Left renal pelvis (tissue), 4 donors: ENCODE measurements around the gene WEE1. TPM values are rescaled to one million over a fixed set of nuclear protein-coding genes. Genes with fewer than 3 reads are reported as not detected.
"Not testable (repeated sequence)": the region's sequence is repeated elsewhere in the genome, so short reads cannot be mapped to it uniquely, and the experiment has no call there.

Experiments used
- DNase-seq, 4 donors: peaks; one replicate each; pipeline ENCODE4 v3.0.0-alpha.2; 2013; ENCODE audit warnings: low read depth in 4 of 4, low spot score in 3 of 4
- polyA plus RNA-seq, 4 donors: library from polyadenylated mRNA; unstranded; fragments of 120-200 nt; gene quantifications; one replicate each; pipeline ENCODE4 v1.2.1, GENCODE V29; 2013; ENCODE audit not compliant: insufficient read length in 4 of 4

WEE1 gene
- polyA plus RNA-seq, 4 donors: 58.8 to 102 (median 96.6) TPM

DNA sequence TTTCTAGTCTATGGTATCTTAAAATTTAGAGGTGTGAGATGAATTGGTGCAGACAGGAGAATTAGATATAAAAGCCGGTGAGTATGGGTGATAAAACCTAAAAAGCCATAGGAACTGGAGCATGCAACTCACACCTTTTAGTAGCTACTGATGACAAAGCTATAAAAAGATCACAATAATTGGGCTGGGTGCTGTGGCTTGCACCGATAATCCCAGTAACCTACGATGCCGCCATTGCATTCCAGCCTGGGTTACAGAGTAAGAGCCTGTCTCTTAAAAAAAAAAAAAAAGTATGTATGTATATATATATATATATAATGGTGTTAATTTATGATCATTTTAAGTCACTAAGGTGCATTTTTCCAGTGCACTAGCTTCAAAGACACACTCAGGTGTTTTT, 17.2 kb downstream of the WEE1 start:
- DNase-seq: no peak

DNA sequence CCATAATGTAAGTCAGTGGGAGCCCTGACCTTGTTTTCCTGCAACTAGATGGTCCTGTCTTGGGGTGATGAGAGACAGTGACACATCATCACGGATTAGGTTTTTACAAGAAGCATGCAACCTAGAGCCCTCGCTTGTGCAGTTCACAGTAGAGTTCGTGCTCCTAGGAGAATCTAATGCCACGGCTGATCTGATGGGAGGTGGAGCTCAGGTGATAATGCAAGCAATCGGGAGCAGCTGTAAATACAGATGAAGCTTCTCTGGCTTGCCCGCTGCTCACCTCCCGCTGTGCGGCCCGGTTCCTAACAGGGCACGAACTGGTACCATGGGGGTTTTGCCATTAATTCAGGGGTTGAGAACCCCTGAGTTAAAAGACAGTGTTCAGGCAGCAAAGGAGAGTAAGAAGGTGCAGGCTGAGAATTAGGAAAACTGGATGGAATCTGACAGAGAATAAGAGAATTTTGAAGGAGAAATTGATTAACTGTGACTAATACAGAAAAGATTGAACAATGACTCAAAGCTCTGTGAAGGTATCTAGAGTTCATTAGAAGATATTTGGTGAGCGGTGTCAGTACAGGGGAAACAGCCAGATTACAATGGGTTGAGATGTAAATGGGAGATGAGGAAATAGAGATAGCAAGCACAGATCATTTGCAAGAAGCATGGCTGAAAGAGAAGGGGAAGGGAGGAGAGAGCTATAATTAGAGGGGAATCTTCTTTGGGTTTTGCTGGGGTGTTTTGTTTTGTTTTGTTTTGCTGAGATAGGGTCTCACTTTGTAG, 21.0 kb downstream of the WEE1 start:
- DNase-seq: no peak

DNA sequence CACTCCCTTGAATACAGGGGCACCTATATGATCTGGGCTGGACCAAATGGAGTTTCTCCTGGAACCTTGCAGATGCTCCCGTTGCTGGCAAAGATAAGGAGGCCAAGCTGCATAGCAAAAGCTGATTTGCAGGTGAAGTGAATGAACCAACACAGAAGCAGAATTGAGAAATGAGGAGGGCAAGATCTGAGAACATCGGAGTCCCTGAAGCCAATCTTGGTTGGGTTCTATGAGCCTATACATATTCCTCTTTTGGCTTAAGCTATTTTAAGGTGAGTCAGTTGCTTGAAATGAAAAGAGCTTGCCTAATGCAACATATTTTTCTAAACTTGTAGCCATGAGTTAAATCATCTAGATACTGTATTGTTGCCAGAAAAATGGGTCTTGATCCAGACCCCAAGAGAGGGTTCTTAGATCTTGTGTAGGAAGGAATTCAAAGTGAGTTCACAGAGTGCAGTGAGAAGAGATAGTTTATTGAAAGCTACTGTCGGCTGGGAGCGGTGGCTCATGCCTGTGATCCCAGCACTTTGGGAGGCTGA, 23.5 kb downstream of the WEE1 start:
- no peak for DNase-seq

DNA sequence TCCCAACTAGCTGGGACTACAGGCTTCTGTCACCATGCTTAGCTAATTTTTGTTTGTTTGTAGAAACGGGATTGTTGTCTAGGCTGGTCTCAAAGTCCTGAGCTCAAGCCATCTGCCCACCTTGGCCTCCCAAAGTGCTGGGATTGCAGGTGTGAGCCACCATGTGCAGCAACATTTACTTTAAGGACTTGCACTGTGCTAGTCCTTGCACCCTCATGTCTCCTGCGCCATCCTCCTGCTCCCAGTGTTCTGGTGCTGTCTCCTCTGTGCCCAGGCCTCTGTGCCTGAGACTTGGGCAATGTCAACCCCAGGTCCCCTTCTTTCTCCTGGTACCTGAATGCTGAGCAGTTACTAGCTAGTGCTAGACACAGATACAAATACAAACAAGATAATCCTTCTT, 26.7 kb downstream of the WEE1 start:
- no peak for DNase-seq

DNA sequence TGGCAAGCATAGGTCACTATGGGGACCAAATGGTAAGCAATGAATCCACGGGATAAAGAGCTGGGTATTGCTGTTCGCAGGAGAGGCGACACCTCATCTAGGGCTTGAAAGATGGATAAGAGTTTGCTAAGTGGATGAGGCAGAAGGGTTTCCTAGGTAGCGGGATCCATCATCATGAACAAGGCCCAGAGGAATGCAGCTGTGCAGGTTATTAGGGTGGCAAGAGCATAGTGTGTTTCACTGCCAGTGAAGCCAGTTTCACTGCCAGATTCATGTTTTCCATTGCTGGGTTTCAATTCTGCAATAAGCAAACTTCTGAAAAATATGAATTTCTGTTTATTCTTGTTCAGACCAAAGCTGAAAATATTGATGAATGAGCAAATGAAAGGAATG, 27.2 kb downstream of the WEE1 start:
- DNase-seq: no peak

DNA sequence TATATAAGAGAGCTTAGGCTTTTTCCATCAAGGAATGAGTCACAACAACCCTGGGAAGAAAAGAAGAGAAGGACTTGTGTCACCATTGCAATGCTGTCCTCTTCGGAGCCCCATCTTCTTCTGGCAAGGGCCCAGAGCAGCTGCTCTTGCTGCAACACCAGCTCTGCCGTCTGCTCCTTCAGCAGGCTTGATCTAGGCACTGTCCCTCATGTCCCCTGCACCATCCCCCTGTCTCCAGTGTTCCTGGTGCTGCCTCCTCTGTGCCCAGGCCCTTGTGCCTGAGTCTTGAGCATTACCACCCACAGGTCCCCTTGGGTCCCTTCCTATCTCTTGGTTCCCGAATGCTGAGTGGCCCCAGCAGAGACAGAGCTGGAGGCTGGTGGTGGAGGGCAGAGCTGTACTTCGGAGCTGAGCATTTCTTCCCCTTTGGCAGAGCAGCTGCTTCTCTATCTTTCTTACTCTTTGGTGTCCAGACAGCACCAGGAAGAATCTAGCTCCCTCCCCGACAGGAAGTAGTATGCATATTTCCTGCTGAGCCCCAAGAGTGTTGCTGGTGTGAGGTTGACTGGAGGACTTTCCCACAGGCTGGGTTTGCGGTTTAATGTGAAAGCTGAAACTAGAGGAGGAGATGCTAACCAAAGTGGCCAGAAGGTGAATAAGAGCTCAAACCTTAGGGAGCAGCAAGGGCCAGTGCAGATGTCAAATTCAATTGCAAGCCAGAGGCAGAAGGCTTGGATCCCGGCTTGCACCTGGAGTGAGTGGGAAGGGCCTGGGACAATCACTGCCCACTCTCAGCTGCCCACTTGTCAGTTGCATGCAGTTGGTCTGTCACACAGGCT, 27.8 kb downstream of the WEE1 start:
- DNase-seq: no peak

DNA sequence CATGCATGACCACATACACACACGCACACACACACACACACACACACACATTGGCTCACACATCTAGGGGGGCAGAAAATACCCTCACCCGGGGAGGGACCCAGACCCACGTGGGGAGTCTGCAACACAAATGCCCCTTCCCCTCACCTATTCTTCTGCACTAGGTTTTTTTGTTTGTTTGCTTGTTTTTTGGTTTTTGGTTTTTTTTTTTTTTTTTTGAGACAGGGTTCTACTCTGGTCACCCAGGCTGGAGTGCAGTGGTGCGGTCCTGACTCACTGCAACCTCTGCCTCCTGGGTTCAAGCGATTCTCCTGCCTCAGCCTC, 28.4 kb downstream of the WEE1 start:
- DNase-seq: no peak

DNA sequence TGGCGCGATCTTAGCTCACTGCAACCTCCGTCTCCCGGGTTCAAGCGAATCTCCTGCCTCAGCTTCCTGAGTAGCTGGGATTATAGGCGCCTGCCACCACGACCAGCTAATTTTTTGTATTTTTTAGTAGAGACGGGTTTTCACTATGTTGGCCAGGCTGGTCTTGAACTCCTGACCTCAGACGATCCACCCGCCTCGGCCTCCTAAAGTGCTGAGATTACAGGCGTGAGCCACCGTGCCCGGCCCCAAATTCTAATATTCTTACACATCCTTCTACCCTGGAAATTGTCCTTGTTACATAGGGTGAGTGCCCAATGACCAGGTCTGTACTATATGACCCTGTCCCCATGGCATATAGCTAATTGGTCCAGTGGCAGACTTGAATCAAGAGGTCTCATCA, 29.7 kb downstream of the WEE1 start:
- DNase-seq: not testable (repeated sequence)

DNA sequence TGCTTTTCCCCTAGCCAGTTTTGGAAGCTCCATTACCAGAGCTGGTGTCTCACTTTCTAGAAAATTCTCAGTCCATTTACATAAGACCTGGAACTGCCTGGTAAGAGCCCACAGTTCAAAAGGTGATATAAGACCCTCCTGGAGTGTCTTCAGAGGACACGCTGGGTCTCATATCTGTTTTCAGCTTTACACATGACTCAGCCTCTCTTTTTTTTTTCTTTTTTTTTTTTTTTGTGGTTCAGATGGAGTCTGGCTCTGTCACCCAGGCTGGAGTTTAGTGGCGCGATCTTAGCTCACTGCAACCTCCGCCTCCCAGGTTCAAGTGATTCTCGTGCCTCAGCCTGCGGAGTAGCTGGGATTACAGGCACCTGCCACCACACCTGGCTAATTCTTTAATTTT, 30.7 kb downstream of the WEE1 start:
- DNase-seq: no peak

DNA sequence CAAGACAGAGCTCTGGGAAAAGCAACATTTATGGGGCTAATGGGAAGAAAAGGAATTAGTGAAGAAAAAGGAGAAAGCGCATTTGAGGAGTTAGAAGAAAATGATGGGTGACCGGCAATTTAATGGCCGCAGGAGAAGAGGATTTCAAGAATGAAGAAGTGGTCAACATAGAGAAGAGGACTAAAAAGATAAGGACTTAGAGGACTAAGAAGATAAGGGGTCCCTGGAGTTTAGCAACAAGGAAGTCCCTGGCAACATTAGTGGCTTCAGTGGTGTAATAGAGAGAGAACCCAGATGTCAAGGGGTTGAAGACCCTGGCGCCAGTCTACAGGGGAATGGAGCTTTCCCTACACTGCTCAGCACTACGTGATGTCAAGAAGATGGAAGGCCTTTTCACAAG, 32.3 kb downstream of the WEE1 start:
- DNase-seq: no peak

DNA sequence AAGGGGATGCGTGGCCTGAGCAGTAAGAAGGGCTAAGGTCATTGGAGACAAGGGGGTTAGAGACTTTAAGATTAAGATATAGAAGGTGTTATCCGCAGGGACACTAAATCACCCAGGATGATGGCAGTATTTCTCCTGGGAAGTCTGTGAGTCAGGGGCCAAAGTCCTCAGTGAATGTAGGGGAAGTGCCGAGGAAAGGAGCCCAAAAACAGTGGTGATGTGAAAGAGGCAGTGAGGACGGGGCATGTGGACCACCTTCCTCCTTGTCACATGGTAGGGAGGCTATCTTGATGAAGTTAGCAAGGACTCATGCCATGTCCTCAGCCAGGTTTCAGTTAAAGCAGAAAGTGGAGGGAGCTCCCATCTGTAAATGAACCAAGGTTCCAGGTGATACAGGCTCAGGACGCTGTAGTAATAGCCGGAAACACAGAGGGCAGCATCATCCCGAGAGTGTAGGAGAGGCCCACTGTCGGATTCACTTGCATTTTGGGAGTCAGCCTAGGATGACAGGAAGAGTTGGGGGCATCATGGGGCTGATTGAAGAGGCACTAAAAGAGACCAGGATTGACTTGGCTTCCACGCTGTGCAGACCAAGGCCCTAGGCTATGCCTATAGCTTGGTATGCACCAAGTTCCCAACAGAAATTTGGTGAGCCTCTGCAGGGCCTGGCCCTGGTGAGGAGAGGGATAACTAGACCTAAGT, 33.5 kb downstream of the WEE1 start:
- DNase-seq: no peak

DNA sequence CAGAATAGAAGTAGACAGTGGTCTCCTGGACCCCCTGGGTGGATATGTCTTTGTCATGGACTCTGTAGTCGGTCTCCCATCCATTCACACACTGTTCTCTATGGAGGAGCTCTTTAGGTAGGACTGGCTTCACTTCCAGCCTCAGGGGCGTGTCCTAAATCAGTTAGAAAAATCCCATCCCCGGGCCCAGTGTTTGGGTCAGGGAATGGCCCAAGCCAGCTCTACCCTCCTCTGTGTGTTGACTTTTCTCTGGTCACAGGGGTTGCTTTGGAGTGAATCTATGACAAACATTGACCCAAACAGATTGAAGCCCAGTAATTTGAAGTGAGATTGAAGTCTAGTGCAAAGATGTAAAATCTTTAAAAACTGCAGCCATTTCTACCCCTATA, 34.0 kb downstream of the WEE1 start:
- no peak for DNase-seq

DNA sequence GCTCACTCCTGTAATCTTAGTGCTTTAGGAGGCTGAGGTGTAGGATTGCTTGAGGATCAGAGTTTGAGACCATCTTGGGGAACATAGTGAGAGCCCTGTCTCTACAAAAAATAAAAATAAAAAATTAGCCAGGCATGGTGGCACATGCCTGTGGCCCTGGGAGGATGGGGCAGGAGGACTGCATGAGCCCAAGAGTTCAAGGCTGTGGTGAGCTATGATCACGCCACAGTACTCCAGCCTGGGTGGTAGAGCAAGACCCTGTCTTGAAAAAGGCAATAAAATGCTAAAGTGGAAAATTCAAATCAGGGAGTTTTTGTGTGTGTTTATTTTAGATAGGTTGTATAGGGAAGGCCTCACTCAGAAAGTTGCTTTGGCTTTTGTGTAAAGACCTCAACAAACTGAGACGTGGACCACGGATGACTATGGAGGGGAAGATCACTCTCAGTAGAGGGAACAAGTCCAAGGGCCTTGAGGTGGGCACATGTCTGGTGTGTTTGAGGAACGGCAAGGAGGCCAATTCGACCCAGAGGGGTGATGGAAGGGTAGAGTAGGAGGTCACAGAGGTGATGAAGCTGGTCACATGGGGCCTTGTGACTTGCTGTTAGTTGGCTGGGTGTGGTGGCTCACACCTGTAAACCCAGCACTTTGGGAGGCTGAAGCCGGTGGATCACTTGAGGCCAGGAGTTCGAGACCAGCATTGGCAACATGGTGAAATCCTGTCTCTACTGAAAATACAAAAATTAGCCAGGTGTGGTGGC, 35.7 kb downstream of the WEE1 start:
- no peak for DNase-seq

DNA sequence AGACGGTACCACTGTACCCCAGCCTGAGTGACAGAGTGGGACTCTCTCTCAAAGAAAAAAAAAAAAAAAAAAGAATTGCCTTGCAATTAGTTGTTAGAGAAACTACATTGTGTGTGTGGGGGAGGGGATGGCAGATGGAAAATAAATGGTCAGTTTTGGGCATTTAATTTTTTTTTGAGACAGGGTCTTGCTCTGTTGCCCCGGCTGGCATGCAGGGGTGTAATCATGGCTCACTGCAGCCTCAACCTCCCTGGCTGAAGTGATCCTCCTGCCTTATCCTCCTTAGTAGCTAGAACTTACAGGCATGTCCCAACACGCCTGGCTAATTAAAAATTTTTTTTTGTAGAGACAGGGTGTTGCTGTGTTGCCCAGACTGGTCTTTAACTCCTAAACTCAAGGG, 36.4 kb downstream of the WEE1 start:
- no peak for DNase-seq

DNA sequence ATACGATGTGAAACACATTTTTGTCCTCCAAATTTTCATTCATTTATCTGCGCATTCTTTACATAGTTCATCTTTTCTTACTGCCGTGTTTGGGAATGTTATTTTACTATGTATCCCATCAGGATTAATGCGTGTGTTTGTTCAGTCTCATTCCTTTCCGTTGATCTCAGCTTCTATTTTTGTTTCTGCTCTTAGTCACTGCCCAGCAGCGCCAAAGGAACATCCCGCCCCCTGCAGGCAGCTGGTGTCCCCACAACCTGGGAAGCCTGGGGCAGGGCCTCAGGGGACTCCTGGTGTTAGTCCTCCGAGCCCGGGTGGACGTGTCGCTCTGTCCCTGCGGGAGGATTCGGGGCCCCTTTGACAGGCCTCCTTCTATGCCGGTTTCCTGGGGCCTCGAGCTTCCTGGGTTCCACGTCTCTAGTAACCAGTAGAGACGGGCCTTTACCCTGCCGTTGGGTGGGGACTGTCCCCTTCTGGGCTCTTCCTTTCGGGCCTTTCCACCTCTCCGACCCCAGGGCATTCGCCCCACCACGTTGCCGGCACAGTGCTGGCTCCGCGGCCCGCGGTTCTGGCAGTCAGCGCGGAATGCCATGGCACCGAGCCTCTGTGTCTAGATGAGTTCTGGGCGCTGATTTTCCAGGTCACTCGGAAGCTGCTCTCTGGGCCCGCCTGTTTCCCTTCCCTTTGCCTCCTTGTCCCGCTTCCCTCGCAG, 39.8 kb downstream of the WEE1 start:
- peak; percentile 94 to 96 (median 95) for DNase-seq

DNA sequence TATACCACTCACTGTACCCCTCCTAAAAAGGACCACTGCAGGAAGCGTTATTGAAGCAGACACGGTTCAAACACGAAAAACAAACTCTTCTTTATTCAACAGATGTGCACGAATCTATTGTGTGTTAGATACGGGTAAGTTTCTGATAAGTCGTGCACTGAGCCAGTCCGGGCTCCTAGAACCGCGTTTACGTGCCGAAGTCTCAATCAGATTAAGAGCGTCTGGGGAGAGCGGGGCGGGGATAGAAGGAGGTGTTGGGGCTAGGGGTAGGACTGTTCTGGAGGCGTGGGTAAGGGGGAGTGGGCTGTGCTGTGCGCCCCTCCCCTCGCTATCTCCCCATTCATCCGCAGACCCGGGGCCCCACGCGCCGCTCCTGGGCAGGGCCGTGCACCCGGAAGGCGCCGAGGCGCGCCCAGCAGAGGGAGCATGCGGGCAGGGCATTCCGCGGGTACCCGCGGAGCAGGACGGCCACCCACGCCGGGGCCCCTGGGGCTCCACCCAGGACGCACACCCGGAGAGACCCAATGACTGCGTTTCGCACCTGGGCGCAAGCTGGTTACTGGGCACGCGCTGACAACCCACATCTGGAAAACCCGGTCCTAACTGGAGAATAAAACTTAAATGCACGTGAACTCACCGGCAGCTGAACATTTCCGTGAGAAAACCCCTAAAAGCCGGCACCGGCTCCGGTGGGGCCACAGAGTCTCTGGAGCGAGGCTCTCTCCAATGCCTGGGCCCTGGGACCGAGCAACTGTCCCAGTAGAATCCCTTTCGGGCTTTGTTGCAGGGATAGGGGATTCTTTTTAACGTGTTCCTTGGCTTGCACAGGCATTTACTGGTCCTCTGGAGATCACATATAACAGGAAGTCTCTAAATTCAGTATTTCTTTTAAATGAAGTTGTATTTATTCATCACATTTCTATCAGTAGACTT, 40.6 kb downstream of the WEE1 start:
- peak; percentile 60 to 79 (median 66) for DNase-seq

DNA sequence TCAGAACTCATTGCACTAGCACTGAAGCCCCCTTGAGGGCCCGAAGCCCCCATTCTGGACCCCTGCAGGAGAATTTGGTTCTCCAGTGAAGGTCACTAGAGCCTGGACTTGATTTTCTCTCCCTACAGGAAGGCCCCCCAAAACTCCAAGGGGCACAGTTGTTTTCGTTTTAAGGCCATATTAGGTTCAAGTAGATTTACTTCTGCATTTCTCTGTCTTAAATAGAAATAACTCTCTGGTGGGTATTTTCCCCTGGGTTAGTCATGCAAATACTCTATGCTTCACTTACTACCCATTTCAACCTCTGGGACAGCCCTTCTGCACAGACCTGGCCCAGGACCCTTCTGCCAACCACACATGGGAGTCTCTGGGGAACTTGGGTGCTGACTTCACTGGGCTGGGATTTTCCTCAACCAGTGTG, 41.6 kb downstream of the WEE1 start:
- no peak for DNase-seq

DNA sequence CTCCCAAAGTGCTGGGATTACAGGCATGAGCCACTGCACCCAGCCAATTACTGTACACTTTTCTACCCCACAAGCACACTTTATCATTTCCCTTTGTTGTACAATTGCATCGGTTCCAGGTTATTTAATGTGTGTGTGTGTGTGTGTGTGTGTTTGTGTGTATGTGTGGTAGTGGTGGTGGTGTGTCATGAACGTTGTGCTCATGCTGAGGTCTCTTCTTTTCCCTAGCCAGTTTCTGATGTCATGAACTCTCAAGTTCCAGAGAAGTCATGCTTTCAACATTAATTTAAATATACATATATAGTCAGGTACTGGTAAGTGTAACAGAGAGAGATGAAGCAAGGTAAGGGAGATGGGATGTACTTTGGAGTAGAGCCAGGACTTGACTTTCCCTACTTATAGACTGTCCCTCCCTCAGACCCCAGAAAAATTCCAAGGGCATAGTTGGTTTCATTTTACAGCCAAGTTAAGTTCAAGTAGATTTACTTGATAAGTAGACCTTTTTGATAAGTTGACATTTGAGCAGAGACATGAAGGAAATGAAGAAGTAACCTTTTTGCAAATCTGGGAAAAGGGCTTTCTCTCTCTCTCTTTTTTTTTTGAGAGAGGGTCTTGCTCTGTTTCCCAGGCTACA, 42.7 kb downstream of the WEE1 start:
- DNase-seq: no peak
